CD1c-positive myeloid dendritic cell (primary cell): ENCODE measurements around the gene TNFRSF4.

Experiments used
- DNase-seq: peaks from one replicate; pipeline ENCODE4 v3.0.0-alpha.2; 2016; ENCODE audit errors: extremely low spot score

The TNFRSF4 gene

GRCh38 chr1:1245178-1245816 lies 31.3 kb upstream of the TNFRSF4 start:
- no peak for DNase-seq

- DNase-seq = no peak
Measured at GRCh38 chr1:1244192-1244811, 30.3 kb upstream of the TNFRSF4 start.

- DNase-seq = no peak
Measured at GRCh38 chr1:1243807-1244191, 29.8 kb upstream of the TNFRSF4 start.

GRCh38 chr1:1243266-1243660 lies 29.3 kb upstream of the TNFRSF4 start:
- DNase-seq = no peak

- no peak for DNase-seq
Measured at GRCh38 chr1:1242461-1243265, 28.7 kb upstream of the TNFRSF4 start.

GRCh38 chr1:1241588-1242219 lies 27.8 kb upstream of the TNFRSF4 start:
- no peak for DNase-seq

GRCh38 chr1:1240822-1241587 lies 27.1 kb upstream of the TNFRSF4 start:
- no peak for DNase-seq

- DNase-seq = no peak
Measured at GRCh38 chr1:1240348-1240732, 26.4 kb upstream of the TNFRSF4 start.

GRCh38 chr1:1239614-1240347 lies 25.8 kb upstream of the TNFRSF4 start:
- DNase-seq = no peak

GRCh38 chr1:1239227-1239613 lies 25.3 kb upstream of the TNFRSF4 start:
- DNase-seq = no peak

GRCh38 chr1:1238702-1239178 lies 24.8 kb upstream of the TNFRSF4 start:
- no peak for DNase-seq

- no peak for DNase-seq
Measured at GRCh38 chr1:1237874-1238701, 24.1 kb upstream of the TNFRSF4 start.

GRCh38 chr1:1236945-1237873 lies 23.3 kb upstream of the TNFRSF4 start:
- no peak for DNase-seq

GRCh38 chr1:1236176-1236763 lies 22.3 kb upstream of the TNFRSF4 start:
- no peak for DNase-seq

GRCh38 chr1:1235016-1235744 lies 21.2 kb upstream of the TNFRSF4 start:
- DNase-seq = no peak

GRCh38 chr1:1234180-1234808 lies 20.3 kb upstream of the TNFRSF4 start:
- DNase-seq = no peak

- DNase-seq = no peak
Measured at GRCh38 chr1:1233567-1233892, 19.6 kb upstream of the TNFRSF4 start.
